Frontal cortex (tissue), 4 donors: ENCODE data around the gene CHST11. TPM values are rescaled to one million over a fixed set of nuclear protein-coding genes. Genes with fewer than 3 reads are reported as not detected.

Experiments used
- DNase-seq, 2 donors: peaks; one replicate each; pipeline ENCODE4 v3.0.0; 2012; ENCODE audit warnings: low spot score in 2 of 2
- FAIRE-seq: peaks from 2 replicates; lab custom pipeline; 2012; peaks lifted over from hg19 to GRCh38; lab: Jason Lieb, UNC
- total RNA-seq: library from RNA; depleted of rRNA; stranded (reverse); fragments of >200 nt; gene quantifications from one replicate; pipeline ENCODE4 v1.2.3, GENCODE V29; 2014
- donor health status: control.
- donor health status: control.
- donor health status: control.

The CHST11 gene
- total RNA-seq, 1 donor from 2014 or later, result 22.0 TPM

DNA sequence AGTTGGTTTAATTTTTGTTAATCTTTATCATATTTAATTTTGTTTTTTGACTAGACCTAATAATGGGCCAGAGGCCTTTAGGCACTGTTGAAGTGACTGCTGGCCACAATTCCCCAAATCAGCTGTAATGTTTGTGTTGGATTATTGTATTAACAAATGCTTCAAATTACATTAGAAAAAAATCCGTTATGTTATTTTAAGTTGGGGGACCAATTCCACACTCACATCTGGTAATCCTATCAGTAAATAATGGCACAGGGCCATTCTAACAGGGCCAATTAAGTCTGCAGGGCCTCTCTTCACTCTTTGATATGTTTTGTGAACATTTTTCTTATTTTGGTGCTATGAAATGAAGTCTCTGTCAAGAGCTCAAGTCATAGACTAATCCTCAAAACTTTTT lies 39.6 kb downstream of the CHST11 start:
- no peak for FAIRE-seq
- DNase-seq, result no peak

- DNase-seq (no peak), FAIRE-seq (no peak)
These were observed 41.6 kb downstream of the CHST11 start for GRCh38 chr12:104498211-104498801.

DNA sequence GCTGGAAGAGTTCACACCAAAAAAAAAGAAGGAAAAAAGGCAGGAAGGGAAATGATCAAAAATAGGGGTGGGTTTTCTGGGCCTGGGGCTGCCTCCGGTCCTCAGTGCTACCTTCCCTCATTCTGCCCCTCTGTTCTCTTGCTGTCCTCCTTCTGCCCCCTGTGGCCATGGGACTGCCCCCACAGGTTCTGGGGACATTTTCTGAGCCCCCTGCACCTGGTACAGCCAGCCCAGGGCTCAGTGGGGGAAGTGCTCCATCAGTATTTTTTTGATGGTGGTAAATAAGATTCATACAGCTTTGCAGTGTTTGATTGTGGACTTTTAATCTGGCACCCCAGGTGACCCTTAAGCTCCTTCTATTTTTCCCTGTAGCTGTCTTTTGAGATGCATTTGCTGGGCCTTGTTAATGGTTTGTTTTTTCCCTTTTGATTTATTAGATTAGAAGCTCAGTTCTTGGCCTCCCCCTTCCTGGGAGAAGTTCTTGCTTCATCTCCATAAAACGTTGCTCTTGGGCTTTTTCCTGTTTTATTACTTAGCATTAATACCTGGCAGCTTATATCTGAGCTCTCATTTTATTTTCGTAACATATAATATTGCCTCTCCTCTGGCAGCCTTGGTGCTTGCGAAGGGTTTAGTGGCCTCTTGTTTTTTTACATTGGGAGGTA lies 43.1 kb downstream of the CHST11 start:
- DNase-seq (no peak), FAIRE-seq (no peak)

- DNase-seq (no peak), FAIRE-seq (no peak)
These were observed 44.4 kb downstream of the CHST11 start for GRCh38 chr12:104501115-104501514.

- no peak for FAIRE-seq
- DNase-seq, result no peak
These were observed 44.9 kb downstream of the CHST11 start for GRCh38 chr12:104501660-104502059.

GRCh38 chr12:104502217-104502616 lies 45.5 kb downstream of the CHST11 start:
- no peak for DNase-seq
- no peak for FAIRE-seq

DNA sequence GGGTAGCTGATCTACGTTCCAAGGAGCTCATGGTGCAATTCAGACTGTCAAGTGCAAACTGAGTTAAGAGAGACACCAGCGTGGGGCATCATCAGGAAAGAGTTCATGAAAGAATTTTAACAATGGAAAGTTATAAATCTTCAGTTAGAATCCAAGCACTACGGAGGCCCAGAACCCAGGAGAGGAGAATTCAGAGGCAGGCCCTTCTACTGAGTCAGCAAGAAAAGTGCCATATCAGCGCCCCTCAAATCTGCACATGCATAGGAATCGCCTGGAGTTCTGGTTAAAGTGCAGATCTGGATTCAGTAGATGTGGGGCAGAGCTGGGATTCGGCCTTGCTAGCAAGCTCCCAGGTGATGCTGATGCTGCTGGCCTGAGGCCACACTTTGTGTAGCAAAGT lies 45.9 kb downstream of the CHST11 start:
- DNase-seq, result no peak
- FAIRE-seq, result no peak

DNA sequence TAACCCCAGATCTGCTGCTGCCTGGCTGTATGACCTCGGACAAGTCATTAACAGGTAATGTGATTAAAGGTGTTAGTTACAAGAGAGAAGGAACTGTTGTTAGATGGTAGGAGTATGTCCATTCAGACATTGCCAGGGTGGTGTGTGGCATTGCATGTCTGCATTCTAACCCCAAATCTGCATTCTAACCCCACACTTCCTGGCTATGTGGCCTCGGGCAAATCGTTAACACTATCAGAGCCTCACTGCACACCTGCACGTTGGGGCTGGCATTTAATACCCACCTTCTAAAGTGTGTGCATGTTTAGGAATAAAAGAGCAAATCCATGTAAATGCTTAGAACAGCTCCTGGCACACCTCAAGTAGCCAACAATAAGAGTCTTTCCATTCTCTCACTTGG lies 46.4 kb downstream of the CHST11 start:
- DNase-seq, result no peak
- no peak for FAIRE-seq

GRCh38 chr12:104504146-104504545 lies 47.4 kb downstream of the CHST11 start:
- no peak for DNase-seq
- FAIRE-seq, result no peak

GRCh38 chr12:104505095-104505818 lies 48.5 kb downstream of the CHST11 start:
- no peak for FAIRE-seq
- no peak for DNase-seq

GRCh38 chr12:104506676-104507401 lies 50.1 kb downstream of the CHST11 start:
- DNase-seq (no peak), FAIRE-seq (no peak)

DNA sequence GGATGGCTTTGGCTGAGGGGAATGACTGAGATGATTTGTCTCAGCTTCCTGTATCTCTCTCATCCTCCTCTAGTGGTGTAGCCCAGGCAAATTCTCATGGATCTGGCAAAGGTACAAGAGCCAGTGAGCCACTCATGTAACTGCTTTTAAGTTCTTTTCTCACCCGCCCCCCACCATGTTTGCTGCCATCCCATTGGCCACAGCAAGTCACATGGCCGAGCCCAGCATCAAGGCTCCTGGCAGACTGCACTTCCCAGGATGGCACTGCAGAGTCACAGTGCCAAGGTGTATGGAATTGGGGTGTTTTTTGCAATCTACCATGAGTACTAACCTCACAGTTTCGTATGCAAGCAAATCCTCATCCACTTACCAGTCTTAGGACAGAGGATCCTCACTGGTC lies 50.9 kb downstream of the CHST11 start:
- DNase-seq (no peak), FAIRE-seq (no peak)

DNA sequence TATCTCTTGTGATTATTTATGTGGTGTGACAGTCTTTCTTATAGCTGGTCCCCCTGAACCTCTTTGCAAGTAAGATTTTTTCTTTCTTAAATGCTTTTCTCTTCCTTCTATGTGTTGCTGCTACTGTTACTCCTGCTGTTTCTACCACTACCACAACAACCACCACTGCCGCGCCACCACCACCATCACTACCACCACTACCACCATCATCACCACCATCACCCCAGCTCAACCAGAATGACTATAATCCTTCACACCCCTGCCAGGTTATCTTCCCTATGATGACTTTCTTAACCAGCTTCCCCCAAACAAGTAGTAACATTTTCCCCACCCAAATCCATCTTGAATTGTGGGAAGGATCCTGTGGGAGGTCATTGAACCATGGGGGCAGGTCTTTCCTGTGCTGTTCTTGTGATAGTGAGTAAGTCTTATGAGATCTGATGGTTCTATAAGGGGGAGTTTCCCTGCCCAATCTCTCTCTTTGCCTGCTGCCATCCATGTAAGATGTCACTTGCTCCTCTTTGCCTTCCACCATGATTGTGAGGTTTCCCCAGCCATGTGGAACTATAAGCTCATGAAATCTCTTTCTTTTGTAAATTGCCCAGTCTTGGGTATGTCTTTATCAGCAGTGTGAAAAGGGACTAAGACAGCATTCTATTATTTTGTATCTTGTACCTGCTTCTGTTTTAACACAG lies 52.2 kb downstream of the CHST11 start:
- DNase-seq, result no peak
- no peak for FAIRE-seq

GRCh38 chr12:104510145-104510872 lies 53.6 kb downstream of the CHST11 start:
- no peak for FAIRE-seq
- no peak for DNase-seq

DNA sequence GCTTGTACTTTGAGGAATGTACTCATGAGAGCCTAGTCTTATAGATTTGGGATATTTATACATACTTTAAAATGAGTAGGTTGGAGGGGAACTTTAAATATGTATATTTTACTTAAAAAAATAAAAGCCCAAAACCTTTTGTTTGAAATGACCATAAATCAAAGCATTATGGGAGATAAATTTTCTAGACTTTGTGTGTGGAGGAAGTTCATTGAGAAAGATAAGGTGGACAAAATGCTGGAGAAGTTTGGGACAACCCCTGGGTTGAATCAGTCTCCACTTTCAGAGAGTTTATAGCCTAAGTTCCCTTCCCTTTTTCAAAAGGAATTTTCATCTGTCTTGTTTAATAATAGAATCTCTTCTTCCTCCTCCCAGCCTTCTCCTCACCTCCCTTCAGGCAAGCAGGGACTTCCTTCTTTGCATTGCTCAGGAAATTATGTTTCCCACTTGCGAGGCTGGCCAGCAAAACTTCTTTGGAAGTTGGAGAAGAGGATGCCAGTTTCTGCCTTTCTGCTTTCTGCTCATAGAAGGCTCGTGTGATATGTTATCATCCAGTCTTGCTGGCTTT lies 54.2 kb downstream of the CHST11 start:
- DNase-seq, result no peak
- FAIRE-seq, result no peak

GRCh38 chr12:104513681-104514080 lies 56.9 kb downstream of the CHST11 start:
- DNase-seq, result no peak
- FAIRE-seq, result no peak

DNA sequence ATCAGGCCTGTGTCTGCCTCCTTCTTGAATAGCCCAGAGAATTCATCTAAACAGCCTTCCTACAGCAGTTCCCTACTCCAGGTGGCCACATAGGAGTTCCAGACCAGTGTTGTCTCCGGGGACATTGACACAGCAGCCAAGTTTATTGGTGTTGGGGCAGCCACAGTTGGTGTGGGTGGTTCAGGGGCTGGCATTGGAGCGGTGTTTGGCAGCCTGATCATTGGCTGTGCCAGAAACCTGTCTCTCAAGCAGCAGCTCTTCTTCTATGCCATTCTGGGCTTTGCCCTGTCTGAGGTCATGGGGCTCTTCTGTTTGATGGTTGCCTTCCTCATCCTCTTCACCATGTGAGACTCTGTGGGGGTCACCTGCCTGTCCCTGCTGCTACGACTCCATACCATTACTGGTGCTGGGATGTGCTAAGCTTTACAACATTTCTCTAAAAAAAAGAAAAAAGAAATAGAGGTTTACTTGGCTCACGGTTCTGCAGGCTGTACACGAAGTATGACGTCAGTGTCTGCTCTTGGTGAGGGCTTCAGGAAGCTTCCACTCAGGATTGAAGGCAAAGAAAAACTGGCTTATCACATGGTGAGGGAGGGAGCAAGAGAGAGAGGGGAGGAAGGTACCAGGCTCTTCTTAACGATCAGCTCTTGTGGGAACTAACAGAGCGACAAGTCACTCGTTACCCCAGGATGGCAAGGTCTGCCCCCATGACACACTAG lies 57.5 kb downstream of the CHST11 start:
- FAIRE-seq, result no peak
- no peak for DNase-seq

- FAIRE-seq, result no peak
- no peak for DNase-seq
These were observed 59.2 kb downstream of the CHST11 start for GRCh38 chr12:104515899-104516298.

DNA sequence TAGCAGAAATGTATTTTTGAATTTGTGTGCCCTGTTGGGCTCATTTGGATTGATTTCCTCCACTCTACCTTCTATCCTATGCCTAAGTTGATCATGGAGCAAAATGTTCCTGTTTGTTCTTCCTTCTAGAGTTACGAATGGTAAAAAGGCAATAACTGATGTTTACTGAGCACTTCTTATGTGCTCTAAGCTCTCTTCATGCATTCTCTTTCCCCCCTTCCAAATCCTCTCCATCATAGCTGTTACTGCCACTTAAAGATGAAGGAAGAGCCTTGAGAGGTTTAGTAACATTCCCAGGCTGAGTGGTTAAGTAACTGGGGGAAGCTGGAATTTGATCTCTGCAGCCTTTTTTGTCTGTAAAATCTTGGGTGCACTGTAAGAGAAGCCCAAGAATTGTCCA lies 60.1 kb downstream of the CHST11 start:
- DNase-seq, result no peak
- FAIRE-seq, result no peak
